CD4-positive, alpha-beta T cell treated with Interleukin-1 beta for 1 hour (primary cell): ENCODE measurements around the gene TMOD2.

Experiments used
- DNase-seq, 2 donors: peaks; one replicate each; pipeline ENCODE4 v3.0.0-alpha.2; 2020 to 2022

The TMOD2 gene

DNA sequence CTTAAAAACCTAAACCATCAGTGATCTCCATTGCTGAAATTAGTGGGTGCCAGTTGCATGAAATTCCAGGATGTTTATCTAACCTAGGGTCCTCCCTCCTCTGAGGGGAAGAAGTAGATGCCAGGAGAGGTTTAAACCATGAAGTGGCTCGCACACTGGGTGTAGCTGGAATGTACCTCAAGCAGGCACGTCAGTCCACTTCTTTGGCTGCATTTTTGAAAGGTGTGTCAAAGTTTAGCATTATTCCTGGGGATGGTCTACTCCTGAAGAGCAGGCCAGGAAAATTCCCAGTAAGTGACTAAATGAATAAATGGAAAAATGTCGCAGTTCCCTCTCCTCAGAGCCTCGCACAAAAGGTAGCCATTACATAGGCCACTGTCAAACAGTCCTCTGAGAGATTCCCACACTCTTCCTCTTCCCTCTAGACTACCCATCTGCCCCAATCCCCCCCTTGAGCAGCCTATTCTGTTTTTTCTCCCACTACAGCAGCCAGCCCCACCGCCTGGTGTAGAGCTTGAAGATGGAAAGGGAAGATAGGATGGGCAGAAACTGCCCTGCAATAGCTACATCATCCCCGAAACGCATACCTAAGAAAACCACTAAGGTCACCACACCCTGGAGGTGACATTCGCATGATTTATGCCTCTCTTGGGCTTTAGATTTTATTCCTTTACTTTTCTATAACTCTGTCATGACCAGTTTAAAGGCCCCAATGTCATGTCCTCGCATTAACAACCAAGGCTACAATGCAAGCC lies 77.4 kb downstream of the TMOD2 start:
- DNase-seq = no peak

DNA sequence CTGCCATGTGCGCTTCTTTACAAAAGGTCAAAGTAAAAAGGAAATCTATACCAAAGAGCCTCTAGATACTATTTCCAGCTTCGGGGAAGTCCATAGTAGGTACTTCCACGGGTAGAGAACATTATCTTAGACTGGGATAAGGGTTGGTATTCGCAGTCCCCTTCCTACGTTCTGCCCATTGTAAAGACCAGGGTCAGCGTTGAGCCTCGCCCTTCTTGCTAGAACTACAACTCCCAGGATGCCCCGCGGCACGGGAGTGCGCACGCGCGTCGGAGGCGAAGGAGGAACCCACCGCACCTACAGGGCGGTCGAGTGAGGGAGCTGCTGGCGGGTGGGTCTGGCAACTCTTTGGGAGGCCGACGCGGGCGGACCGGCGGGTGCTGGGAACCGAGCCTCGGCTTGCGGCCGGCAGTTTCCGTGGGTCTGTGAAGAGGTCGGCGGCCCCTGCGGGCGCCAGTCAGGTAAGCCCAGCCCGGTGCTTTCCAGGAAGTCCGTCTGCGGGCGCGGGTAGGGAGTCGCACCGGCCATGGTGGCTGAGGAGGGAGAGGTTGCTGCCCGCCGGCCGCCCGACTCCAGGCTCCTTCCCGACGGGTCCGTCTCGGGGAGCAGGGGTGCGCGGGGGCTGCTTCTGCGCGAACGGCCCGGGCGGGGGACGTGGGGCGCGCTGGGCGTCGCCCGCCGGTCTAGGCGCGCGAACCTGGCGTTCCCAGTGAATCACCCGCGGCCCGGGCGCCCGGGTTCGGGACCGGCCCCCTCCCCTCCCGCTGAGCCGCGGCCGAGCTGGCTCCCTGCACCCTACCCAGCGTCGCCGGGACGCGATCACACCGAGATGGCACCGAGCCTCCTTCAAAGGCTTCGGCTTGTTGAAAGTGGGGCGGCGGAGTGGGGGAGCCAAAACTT lies 78.2 kb downstream of the TMOD2 start, which contains the start of gene TMOD3:
TSS of gene TMOD3 (plus strand) at position 278 of the 900 bp plus-strand sequence. CDS start 33,232 bp downstream, outside the sequence.
- DNase-seq = peak; percentile 91 to 92

DNA sequence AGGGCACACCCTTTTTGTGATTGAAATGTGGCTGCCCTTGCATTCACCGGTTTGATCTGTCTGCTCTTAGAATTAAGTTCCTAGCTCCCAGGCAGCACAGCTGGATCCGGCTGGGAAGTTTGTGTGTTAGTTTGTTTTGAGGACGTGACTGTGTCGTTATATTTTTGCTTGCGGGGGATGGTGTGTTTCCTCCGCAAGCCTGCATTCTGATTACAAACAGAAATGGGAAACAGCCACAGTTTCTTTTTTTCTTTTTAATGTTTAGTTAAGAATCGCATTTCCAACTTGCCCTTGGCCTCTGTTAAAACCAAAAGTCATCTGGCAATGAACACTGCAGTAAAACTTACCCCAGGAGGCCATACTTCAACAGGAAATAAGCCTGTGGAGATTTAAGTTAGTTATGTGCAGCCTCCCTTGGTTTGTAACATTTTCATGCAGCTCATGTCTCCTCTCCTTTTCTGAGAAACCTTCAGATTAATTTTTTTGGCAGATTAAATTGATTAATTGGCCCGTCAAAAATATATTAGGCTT lies 78.9 kb downstream of the TMOD2 start:
- peak in 1 of 2 donors; percentile 9 for DNase-seq

DNA sequence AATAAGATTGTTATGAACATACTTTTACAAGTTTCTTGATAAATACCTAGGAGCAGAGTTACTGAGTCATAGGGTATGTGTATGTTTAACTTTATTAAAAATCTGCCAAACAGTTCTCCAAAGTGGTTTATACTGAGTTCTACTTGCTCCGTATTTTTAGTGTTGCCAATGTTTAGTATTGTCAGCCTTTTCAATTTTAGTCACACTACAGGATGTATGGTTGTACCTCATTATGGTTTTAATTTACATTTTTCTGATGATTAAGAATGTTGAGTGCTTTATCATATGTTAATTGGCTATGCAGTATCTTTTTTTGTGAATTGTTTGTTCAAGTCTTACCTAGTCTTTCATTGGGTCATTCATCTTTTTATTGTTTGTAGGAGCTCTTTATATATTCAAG lies 82.4 kb downstream of the TMOD2 start:
- no peak for DNase-seq

DNA sequence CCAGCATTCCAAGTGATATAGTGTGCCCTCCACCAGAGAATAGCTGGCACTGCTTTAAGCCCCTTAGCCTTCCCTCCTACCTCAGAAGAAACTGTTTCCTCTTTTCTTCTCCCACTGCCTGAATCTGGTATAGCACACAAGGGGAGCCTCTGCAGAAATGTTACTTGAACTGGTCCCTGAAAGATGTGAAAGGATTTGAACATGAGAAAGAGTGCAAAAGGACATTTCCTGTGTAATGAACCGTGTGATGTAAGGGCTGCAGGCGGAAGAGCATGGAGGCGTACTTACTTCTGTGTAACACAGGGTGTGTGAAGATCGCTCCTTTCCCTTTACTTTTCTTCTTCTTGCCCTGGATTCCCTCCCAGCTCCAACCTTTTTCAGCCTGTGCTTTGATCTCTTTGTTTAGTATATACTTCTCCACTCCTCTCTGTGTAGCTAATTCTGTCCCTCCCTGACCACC lies 86.4 kb downstream of the TMOD2 start:
- DNase-seq = peak in 1 of 2 donors; percentile 11

DNA sequence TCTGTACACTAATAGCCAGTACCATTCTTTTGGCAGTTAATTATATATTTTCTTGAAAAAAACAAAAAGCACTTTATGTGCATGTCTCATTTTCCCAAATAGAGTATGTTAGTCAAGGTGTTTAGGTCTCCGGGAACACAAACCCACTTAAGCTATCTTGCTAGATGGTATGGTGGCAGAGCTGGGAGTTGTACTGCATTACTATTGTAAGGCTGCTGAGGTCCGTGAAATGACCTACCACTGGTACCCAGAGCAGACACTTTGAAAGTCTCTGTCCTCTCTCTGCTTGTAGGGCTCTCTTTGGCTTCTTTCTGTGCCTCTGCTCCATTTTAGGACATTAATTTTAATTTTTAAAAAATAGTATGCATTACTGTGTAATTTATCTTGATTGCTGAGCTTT lies 86.9 kb downstream of the TMOD2 start:
- DNase-seq = no peak

DNA sequence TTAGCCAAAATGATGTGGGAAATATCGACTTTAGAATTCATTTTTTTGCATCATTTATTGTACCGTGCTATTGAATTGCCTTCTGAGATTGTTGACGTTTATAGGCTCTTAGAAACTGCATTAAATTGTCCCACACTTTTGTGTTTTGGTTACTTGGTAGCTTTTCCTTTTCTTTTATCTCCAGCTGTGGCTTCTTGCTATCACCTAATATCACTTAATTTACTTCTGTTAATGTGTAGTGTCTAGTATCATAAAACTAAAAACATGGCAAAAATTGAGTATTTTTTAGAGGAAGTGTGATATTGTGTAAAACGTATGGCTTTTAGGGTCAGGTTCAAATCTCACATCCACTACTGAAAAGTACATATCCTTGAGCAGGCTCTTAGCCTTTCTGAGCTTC lies 89.3 kb downstream of the TMOD2 start:
- DNase-seq = no peak

DNA sequence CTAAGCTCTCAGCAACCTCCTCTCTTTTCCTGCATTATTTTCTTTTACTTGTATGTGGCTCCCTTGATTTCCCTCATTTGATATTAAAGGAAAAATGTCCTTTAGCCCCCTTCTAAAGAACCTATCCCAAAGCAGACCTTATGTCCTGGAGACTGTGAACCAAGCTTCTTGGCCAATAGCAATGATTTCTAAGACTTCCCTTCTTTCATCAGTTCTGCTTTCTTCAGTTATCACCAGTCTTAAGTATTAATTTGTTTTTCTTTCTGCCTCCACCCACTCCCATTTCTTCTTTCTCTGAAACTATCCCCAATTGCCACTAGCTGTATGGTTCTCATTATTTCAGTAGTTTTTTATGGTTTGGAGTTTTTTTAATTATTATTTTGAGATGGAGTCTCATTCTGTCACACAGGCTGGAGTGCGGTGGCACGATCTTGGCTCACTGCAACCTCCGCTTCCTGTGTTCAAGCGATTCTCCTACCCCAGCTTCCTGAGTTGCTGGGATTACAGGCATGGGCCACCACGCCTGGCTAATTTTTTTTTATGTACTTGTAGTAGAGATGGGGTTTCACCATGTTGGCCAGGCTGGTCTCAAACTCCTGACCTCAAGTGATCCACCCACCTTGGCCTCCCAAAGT lies 90.1 kb downstream of the TMOD2 start:
- no peak for DNase-seq

DNA sequence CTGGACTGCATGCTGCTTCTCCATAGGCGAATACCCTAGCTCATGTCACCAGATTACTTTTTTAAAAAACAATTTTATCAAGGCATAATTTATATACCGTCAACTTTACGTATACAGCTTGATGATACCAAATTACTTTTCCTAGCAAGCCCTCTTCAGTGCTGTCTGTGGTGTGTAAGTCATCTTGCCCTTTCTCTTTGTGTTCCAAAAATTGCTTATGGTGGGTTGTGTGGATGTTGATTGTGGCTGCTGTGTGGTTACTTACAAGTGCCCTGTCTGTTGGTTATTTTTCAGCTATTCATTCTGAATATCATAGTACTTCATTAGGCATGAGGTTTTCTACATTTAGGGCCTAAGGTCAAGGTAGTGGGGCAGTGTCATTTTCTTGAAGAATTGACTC lies 90.9 kb downstream of the TMOD2 start:
- no peak for DNase-seq

DNA sequence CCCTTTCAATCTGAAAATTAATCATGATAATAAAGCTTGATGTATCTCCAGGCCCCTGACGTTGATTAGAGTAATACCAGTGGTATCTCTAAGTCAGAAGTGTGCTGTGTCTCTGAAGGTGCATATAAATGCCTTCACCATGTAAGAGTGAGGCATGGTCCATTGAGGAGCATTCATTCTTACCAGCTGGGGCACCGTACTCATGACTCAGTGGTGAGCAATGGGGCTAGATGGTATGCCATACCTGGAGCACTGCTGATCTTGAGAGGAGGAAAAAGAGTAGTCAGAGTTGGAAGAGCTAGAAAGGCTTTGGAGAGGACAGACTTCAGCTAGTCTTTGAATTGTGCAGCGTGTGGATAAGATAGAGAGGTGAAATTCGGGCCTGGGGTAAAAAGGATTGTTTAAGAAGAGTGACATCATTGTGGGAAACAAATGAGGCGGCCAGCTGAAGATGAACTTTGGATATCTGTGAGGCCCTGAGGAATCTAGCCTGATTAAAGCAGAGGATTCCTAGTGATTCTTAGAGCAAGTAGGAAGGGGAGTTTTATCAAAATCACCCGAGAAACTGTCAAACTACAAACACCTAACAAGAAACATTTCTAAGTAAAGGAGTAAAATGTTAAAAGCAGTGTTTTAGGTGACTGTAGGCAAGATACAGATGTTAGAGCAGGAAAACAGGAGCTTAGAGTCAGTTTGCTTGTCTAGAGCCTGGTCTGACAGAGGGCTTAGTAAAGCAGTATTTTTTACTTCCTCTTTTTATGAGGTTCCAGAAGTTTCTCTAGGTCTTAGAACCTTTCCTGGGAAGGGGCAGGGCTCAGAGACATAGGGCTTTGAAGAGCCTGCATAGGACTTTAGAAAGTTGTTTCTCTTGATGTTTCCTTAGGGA lies 91.7 kb downstream of the TMOD2 start:
- DNase-seq = no peak

DNA sequence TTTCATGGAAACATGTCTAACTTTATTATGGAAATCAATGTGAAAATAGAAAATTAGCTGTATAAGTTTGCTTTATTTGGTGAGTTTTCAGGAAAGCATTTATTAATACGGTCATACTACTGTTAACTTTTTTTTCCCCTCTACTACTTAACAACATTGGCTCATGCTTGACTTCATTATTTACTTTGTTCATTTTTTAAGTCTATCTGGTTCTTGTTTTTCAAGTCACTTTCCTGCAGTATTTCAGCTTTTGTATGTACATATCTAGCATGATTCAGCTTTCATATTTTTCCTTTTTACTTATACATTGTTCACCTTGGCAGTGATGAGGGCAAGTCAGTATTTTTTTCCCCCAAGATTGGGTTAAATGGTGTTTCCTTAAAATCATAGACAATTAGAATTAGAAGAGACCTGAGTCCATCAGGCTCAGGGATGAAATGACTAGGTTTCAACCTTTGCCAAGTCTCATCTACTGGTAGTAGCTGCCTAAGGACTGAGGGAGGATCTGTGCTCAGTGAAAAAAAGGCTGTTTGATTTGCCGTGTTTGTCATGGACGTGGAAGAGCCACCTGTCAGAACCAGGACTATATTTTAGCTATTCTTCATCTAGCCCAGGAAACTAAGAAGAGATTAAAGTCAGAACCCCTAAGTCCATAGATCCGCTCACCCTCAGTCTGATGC lies 93.5 kb downstream of the TMOD2 start:
- DNase-seq = no peak

DNA sequence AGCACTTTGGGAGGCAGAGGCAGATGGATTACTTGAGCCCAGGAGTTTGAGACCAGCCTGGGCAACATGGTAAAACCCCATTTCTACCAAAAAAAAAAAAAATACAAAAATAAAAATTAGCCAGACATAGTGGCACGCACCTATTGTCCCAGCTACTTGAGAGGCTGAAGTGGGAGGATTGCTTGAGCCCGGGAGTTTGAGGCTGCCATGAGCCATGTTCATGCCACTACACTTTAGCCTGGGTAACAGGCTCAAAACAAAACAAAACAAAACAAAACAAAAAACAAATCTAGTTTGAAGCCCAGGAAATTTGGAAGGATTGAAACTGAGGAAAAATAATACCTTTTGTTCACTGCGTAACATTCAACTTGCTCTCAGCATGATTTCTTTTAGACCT lies 94.7 kb downstream of the TMOD2 start:
- no peak for DNase-seq

DNA sequence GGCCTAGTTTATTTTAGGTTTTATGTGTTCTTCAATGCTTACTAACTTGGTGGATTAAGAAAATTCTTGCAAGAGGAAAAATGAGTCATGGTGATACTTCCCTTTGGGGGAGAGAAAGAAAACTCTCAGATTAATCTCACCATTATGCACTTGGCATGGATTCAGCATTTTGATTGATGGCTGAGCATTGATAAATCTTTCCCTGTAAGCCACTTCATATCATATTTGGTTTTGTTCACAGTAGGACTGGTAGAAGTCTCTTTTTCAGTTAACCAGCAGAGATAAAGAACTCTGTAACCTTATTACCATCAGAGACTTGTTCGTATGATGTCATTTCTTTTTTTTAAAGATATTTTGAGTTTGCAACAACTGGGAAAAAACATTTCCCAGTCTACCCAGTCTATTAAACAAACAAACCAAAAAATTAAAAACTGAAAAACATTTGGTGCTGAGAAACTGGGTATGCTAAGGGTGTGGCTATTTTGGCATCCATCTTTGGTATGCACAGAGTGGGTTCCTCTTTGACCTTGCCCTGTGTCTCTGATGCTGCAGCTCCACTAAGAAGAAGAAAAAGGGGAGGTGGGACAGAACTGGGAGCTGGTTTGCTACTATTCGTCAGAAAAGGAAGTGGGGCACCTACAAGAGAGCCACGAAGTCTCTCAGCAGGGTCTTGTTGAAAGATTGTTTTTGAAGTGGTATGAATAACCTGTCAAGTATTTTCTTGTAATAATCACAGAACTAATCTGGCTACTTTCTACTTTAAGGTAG lies 95.2 kb downstream of the TMOD2 start:
- no peak for DNase-seq

DNA sequence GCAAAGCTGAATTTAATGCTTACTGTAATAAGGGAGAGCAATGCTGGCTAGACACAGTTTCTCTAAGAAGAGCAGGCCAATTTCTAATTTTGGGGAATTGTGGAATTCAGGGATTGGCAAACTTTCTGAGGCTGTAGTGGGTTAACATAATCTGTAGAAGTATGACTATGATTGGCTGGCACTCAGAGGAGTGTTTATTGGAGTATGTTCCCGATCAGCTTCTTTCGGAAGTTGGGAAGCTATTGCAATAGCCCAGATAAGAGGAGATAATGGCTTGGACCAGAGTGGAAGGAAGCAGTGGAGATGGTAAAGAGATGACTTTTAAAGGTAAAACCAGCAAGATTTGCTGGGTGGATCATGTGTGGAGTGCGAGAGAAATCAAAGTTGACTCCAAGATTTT lies 97.4 kb downstream of the TMOD2 start:
- DNase-seq = no peak

DNA sequence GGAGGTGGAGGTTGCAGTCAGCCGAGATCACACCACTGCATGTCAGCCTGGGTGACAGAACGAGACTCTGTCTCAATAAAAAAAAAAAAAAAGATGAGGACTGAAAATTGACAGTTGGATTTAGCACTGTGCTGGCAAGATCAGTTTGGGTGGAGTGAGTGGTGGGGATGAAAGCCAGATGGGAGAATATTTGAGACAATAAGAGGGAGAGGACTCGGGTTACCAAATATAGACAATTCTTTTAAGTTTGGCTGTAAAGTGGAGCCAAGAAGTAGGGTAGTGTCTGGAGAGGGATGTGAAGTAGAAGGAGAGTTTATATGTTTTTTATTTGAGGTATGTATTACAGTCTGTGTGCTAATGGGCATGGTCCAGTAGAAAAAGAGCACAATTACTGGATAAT lies 98.5 kb downstream of the TMOD2 start:
- DNase-seq = no peak

DNA sequence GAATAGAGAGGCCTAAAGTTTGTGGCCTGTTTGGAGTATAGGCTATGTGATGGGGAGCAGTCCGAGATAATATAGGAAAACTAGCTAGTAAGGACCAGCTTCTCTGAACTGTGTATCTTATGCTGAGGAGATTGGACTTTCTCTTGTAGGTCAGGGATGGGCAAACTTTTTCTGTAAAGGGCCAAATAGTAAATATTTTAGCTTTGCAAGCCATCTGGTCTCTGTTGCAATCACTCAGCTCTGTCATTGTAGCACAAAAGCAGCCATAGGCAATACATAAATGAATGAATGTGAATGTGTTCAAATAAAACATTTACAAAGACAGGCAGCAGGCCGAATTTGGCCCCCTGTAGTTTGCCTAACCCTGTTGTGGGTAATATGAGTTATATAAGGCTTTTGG lies 102.6 kb downstream of the TMOD2 start:
- DNase-seq = no peak

DNA sequence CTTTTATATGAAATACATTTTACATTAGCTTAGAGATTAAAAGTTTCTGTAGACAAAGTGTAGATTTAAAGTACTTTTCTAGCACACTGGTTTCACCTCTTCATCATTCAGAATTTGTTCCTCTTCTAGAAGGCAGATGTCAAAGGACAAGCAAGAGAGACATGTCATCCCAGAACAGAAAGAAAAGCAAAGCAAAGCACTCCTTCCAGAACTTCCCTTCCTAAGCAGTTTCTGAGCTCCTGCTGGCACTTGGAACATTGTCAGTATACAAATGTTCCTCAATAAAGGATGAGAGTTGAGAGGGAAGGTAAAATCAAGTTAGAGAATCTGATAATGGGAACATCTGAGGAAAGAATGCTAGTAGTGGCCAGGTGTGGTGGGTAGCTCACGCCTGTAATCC lies 104.2 kb downstream of the TMOD2 start:
- no peak for DNase-seq

DNA sequence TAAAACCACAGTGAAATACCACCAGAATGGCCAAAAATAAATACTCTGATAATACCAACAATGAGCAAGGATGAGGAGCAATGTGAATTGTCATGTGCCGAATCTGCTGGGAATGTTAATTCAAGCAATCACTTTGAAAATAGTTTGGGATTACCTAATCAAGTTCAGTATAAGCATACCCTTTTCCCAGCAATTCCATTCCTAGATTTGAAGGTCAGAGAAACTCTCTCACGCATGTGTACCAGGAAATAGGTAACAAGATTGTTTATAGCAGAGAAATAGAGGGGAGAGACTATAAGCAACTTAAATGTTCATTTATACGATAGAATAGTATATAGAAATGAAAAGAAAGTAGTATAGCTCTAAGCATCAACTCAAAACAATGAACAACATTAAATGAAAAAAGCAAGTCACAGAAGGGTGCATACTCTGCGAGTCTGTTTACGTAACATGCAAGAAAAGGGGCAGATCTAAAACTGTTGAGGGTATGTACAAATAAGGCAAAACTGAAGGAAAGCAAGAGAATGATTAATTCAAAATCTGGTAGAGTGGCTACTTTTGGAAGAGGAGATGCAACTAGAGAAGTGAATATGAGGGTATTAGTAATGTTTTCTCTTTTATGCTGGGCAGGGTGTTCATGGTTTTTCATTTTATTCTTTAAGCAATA lies 105.5 kb downstream of the TMOD2 start:
- no peak for DNase-seq

DNA sequence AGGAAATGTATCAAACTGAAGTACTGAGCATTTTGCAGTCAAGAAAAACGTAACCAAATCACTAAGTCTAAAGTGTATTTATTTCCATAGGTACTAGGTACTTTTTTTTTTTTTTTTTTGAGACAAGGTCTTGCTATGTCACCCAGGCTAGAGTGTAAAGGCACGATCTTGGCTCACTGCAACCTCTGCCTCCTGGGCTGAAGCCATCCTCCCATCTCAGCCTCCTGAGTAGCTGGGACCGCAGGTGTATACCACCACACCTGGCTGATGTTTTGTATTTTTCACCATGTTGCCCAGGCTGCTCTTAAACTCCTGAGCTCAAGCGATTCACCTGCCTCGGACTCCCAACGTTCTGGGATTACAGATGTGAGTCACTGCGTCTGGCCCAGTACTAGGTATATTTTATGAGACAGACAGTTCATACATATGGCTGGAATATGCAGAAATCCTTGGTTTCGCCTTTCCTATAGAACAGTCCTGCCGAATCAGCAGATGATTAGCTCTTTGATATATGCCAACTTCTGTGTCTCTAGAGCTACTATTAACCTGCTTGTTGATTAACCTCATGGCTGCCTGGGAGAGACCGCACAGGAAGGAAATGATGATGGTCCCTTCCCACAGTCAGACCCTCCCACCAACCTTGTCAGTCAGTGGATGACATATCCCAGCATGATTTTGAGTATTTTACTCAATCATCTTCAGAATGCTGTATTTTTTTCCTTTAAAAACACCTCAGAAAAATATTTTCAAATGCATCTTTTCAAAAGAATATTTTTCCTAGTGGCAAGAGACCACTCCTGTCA lies 110.4 kb downstream of the TMOD2 start:
- DNase-seq = peak; percentile 64 to 69
